Peyer's patch (tissue), 4 donors: Measurements from ENCODE around the gene NECAB2.

Source experiments
- CTCF ChIP-seq, 6 experiments: fragments of 450-650 bp in 4 of 6; fragments of 200-600 bp in 2 of 6; sonication (generic) in 1 of 6; IDR thresholded peaks; one replicate each; pipeline ENCODE4 v1.5.1; 2017 to 2019; ENCODE audit warnings: antibody characterized with exemption in 6 of 6, mild to moderate bottlenecking in 3 of 6, moderate library complexity in 1 of 6
- POLR2A ChIP-seq, 2 donors: fragments of 450-650 bp; IDR thresholded peaks; one replicate each; pipeline ENCODE4 v1.5.1; 2017; ENCODE audit warnings: antibody characterized with exemption in 2 of 2, mild to moderate bottlenecking in 2 of 2, moderate library complexity in 2 of 2

GRCh38 chr16:83937267-83937666 lies 30.8 kb upstream of the NECAB2 start:
- TF ChIP-seq CTCF (IDR thresholded peaks at IDR 0.05) = no peak
- TF ChIP-seq POLR2A (IDR thresholded peaks at IDR 0.05) = no peak
